ENCODE data around the gene TARDBP.
A peak's percentile ranks its signal among the peaks of the same experiment; 100 is the strongest.
"Not testable (repeated sequence)": the region's sequence is repeated elsewhere in the genome, so short reads cannot be mapped to it uniquely, and the experiment has no call there.

TARDBP gene

GRCh38 chr1:10996100-10996499 lies 16.4 kb upstream of the TARDBP start:
- no peak for DNase-seq

DNA sequence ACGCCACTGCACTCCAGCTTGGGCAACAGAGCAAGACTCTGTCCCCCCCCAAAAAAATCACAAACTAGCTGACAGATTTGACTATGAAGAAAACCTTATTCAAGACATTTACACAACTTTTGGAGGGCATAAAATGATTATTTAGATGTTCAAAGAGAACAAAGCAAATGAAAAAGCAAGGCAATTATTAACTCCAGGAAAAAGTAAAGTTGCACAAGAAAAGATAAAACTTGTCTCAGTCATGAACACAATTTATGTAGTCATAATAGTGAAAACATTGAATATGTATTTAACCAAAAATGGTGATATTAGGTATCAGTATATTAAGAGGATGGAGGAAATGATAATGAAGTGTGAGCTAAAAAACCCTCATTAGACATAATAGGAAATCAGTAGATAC lies 11.9 kb upstream of the TARDBP start:
- no peak for DNase-seq

GRCh38 chr1:11013160-11013531 lies 692 bp downstream of the TARDBP start:
- DNase-seq, result no peak

DNA sequence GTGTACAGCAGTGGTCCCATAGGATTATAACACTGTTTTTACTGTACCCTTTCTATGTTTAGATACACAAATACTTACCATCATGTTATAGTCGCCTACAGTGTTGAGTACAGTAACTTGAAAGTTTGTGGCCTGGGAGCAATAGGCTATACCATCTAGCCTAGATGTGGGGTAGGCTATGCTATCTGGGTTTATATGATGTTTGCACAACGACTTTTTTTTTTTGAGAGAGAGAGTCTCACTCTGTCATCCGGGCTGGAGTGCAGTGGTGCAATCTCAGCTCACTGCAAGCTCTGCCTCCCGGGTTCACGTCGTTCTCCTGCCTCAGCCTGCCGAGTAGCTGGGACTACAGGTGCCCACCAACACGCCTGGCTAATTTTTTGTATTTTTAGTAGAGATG lies 6.9 kb downstream of the TARDBP start:
- not testable (repeated sequence) for DNase-seq

DNA sequence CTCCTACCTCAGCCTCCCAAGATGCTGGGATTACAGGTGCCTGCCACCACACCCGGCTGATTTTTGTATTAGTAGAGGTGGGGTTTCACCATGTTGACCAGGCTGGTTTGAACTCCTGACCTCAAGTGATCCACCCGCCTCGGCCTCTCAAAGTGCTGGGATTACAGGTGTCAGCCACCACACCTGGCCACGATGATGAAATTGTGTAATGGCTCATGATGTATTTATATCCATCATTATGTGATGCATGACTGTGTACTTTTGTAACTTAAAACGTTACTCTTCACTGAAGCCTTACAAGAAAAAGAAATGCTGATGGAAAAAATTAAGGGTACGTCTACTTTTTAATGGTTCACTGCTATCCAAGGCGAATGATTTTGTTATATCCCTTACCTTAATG lies 7.5 kb downstream of the TARDBP start:
- DNase-seq, result no peak

GRCh38 chr1:11023201-11023600 lies 10.7 kb downstream of the TARDBP start:
- DNase-seq, result no peak

DNA sequence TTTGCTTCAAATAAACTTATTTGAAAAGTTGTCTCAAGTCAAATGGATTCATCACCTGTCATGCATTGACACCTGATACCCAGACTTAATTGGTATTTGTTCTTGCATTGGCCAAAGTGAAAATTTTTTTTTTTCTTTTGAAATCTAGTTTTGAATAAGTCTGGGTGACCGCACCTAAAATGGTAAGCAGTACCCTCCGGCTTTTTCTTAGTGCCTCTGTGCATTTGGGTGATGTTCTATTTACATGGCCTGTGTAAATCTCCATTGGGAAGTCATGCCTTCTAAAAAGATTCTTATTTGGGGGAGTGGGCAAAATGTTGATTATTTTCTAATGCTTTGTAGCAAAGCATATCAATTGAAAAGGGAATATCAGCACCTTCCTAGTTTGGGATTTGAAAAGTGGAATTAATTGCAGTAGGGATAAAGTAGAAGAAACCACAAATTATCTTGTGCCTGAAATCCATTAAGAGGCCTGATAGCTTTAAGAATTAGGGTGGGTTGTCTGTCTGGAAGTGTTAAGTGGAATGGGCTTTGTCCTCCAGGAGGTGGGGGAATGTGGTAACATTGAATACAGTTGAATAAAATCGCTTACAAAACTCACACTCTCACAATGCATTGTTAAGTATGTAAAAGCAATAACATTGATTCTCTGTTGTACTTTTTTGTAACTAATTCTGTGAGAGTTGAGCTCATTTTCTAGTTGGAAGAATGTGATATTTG lies 11.9 kb downstream of the TARDBP start:
- DNase-seq, result no peak

DNA sequence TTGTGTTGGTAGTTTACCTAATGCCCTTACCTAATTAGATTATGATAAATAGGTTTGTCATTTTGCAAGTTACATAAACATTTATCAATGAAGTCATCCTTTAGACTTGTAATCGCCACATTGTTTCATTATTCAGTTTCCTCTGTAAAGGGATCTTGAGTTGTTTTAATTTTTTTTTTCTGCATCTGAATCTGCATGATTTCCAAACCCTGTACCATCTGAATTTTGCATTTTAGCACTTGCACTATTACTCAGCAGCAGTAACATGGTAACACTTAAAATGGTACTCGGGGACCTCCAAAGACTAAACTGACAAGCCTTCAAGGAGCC lies 12.4 kb downstream of the TARDBP start:
- no peak for DNase-seq

DNA sequence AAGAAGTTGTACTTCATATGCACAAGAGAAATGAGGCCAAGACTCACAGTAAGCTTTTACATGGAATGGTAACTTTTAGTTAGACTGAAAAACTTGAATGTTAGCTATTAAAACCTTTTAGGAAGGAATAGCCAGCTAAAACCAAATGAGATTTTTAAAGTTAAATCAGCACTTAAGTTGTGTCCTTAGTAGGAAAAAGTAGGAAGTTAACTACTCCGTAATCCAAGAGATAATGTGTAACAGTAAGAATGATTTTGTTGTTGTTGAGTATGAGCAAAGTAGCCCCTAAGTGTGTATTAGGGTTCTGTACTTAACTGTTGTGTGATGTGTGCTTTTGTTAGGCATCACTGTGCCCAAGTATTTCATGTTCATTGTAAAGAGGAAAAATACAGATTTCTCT lies 13.2 kb downstream of the TARDBP start:
- DNase-seq, result no peak

DNA sequence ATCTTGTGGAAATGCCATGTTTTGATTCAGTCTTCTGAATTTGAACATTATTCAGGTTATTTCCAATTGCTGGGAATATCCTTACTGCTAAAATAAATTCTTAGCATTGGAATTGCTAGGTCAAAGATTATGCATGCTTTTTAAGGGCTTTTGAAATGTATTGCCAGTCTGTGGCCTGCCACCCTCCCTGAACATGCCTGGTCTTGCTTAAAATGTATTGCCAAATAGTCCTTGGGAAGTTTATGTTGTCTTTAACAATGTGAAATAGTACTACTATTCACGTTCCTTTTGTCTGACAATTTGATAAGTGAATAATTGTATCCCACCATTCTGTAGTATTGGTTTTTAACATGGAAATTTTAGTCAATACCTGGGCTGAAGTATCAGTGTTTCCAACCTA lies 13.6 kb downstream of the TARDBP start:
- no peak for DNase-seq

- DNase-seq, result no peak
These were observed 14.4 kb downstream of the TARDBP start for GRCh38 chr1:11026903-11027302.

- no peak for DNase-seq
These were observed 14.9 kb downstream of the TARDBP start for GRCh38 chr1:11027316-11027715.

- no peak for DNase-seq
These were observed 15.6 kb downstream of the TARDBP start for GRCh38 chr1:11028018-11028417.

- DNase-seq, result no peak
These were observed 18.4 kb downstream of the TARDBP start for GRCh38 chr1:11030865-11031264.

GRCh38 chr1:11031624-11032262 lies 19.3 kb downstream of the TARDBP start:
- no peak for DNase-seq

- DNase-seq, result not testable (repeated sequence)
These were observed 24.7 kb downstream of the TARDBP start for GRCh38 chr1:11037019-11037739.

DNA sequence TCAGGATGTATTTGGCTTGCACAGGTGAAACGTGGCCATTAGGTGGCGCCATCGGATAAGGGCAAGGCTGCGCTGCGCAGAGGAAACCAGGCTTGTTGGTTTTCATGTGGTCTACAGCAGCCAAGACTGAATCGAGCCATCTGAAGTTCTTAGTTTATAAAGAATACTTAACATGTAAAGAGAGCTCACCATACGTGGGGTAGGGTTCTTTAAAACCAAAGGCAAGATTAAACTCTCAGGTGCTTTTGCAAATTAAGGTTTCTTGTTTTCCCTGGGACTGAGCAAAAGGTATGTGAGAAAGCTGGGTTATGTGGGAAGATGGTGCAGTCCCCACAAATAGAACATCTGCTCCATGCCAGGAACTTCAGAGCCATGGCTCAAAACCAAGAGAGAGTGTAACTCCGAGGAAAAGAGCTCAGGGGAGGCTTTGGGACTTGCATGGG lies 25.3 kb downstream of the TARDBP start:
- peak; percentile 57 for DNase-seq

DNA sequence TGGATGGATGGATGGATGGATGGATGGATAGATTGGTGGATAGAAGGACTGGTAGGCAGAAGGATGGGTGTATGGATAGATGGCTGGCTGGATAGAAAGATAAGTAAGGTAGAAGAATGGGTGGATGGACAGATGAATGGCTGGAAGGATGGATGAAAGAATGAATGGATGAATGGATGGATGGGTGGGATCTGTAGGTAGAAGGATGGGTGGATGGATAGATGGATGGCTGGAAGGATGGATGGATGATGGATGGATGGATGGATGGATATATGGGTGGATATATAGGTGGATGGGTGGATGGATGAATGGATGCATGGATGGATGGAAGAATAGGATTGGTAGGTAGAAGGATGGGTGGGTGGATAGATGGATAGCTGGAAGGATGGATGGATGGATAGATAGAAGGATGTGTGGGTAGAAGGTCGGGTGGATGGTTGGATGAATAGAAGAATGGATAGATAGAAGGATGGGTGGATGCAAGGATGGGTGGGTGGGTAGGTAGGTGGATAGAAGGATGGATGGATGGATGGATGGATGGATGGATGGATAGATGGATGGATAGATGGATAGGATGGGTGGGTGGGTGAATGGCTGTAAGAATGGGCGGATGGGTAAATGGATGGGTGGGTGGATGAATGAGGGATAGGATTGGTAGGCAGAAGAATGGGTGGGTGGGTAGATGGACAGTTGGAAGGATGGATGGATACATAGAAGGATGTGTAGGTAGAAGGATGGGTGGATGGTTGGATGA lies 27.1 kb downstream of the TARDBP start:
- DNase-seq, result no peak

DNA sequence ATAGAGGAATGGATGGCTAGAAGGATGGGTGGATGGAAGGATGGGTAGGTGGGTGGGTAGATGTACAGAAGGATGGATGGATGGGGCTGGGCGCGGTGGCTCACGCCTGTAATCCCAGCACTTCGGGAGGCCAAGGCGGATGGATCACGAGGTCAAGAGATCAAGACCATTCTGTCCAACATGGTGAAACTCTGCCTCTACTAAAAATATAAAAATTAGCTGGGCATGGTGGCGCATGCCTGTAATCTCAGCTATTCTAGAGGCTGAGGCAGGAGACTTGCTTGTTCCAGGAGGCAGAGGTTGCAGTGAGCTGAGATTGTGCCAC lies 27.6 kb downstream of the TARDBP start:
- not testable (repeated sequence) for DNase-seq

DNA sequence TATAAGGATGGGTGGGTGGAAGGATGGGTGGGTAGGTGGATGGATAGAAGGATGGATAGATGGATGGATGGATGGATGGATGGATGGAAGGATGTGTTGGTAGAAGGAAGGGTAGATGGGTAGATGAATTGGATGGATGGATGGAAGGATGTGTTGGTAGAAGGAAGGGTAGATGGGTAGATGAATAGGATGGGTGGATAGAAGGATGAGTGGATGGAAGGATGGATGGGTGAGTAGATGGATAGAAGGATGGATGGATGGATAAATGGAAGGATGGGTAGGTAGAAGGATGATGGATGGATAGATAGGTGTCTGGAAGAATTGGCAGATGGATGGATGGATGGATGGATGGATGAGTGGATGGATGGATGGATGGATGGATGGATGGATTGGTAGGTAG lies 28.6 kb downstream of the TARDBP start:
- no peak for DNase-seq

DNA sequence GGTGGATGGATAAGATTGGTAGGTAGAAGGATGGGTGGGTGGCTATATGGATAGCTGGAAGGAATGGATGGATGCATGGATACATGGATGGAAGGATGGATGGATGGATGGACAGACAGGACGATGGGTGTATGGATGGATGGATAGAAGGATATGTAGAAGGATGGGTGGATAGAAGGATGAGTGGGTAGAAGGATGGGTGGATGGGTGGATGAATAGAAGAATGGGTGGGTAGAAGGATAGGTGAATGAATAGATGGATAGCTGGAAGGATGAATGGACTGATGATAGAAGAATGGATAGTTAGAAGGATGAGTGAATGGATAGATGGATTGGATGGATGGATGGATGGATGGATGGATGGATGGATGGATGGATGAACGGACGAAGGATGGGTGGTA lies 29.6 kb downstream of the TARDBP start:
- no peak for DNase-seq

GRCh38 chr1:11042995-11043874 lies 30.8 kb downstream of the TARDBP start:
- no peak for DNase-seq

Data from NCI-H187 treated with DMSO at 0.1 percent for 48 hours (cell line).